Activated naive CD4-positive, alpha-beta T cell treated with anti-CD3 and anti-CD28 coated beads, Interleukin-2, amount 10 ng/mL, durations not matched to agents 5 hours and 36 hours (primary cell): ENCODE measurements around the gene LRRTM3. TPM values are rescaled to one million over a fixed set of nuclear protein-coding genes. Genes with fewer than 3 reads are reported as not detected.

ENCODE experiments used
- total RNA-seq, 2 experiments: library from RNA; stranded (reverse); gene quantifications; one replicate each; pipeline ENCODE4 v1.2.3, GENCODE V29; 2021

LRRTM3 gene
- not detected for total RNA-seq

DNA sequence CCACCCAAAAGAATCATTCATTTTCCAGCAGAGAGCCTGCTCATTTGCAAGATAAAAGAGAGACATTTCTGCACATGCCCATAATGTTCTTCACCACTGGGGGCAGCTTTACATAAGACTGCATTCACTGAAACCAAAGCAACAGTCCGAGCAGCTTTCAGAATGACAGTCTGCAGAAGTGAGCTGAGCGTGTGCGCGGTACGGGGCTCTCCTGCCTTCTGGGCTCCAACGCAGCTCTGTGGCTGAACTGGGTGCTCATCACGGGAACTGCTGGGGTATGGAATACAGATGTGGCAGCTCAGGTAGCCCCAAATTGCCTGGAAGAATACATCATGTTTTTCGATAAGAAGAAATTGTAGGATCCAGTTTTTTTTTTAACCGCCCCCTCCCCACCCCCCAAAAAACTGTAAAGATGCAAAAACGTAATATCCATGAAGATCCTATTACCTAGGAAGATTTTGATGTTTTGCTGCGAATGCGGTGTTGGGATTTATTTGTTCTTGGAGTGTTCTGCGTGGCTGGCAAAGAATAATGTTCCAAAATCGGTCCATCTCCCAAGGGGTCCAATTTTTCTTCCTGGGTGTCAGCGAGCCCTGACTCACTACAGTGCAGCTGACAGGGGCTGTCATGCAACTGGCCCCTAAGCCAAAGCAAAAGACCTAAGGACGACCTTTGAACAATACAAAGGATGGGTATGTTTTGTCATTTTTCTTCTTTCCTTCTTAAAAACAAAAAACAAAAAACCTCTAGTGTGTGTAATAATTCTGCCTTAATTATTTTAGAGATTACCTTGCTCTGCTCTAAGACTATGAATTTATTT, at the start of gene LRRTM3:
TSS of gene LRRTM3 (plus strand) at position 141 of the 820 bp plus-strand sequence.

